Fibroblast of pulmonary artery (primary cell): ENCODE measurements around the gene AHRR.
A peak's percentile ranks its signal among the peaks of the same experiment; 100 is the strongest.

Experiments used
- DNase-seq: peaks from one replicate; pipeline ENCODE4 v3.0.0-alpha.2; 2010; ENCODE audit warnings: low read depth
- H3K4me3 ChIP-seq: replicated peaks from 2 replicates; pipeline ENCODE4 v1.5.1; 2011; ENCODE audit warnings: low read depth, mild to moderate bottlenecking, control low read depth, low read length, moderate library complexity
- TF ChIP-seq, protein P1 (sequence below): IDR thresholded peaks from 2 replicates; pipeline ENCODE4 v1.5.1; 2011; ENCODE audit warnings: mild to moderate bottlenecking, control low read depth, low read length, inconsistent platforms; ENCODE audit errors: missing control alignments

Gene AHRR

GRCh38 chr5:317086-317811 lies 4.3 kb upstream of the AHRR start:
- H3K4me3 ChIP-seq = no peak overlapping the region
- TF ChIP-seq, protein P1, sequence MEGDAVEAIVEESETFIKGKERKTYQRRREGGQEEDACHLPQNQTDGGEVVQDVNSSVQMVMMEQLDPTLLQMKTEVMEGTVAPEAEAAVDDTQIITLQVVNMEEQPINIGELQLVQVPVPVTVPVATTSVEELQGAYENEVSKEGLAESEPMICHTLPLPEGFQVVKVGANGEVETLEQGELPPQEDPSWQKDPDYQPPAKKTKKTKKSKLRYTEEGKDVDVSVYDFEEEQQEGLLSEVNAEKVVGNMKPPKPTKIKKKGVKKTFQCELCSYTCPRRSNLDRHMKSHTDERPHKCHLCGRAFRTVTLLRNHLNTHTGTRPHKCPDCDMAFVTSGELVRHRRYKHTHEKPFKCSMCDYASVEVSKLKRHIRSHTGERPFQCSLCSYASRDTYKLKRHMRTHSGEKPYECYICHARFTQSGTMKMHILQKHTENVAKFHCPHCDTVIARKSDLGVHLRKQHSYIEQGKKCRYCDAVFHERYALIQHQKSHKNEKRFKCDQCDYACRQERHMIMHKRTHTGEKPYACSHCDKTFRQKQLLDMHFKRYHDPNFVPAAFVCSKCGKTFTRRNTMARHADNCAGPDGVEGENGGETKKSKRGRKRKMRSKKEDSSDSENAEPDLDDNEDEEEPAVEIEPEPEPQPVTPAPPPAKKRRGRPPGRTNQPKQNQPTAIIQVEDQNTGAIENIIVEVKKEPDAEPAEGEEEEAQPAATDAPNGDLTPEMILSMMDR = peak; percentile 71
- peak; percentile 76 for DNase-seq

DNA sequence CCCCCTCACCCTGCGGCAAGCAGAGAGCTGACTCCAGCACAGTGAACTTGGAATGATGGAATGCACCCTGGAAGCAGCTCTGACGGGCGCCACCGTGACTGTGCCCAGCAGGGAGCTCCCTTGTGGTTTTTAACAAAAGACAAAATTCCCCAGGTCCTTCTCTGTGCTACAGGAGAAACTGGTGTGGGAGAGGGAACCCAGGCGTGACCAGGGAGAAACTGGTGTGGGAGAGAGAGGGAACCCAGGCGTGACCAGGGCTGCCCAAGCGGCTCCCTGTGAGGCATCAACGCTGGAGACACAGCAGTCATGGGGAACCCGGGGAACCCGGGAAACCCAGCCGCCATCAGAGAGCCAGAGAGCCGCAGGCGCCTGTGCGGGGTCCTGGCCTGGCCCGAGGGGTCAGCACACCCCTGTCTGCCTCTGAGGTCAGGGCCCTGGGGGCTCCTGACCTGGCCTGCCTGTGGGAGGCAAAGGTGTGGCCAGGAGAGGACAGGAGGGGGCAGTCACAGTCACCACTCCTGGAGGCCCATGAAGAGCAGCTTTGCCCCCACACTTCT lies 3.1 kb upstream of the AHRR start:
- no peak overlapping the region for H3K4me3 ChIP-seq
- no peak for DNase-seq
- TF ChIP-seq, protein P1 = no peak

DNA sequence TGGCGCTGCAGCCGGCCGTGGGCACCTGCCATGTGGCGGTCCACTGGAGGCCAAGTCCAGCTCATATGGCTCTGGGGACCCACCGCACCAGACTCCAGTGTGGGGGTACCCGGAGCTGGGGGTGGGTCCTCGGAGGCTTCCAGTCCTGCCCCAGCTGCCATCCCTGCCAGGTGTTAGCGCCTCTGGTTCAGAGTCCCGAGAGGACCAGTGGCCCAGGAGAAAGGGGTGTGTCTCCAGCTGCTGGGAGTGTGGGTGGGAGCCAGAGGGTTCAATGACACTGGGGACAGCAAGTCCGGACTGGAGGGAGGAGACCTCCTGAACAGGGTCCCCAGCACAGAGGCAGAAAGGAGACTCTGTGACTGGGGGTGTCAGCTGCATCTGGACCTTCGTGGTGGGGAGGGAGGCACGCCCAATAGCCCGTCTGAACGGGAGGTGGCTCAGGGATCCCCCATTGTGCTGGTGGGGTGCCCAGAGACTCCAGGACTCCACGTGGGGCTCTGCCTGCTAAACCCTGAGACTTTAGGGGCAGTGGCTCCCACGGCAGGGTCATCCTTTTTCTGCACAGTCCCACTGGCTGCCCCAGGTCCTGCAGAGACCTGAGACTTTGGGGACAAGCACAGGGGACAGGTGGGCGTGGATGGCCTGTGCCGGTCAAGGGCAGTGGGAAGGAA lies 2.4 kb upstream of the AHRR start:
- TF ChIP-seq, protein P1 = no peak
- no peak overlapping the region for H3K4me3 ChIP-seq
- DNase-seq = no peak

DNA sequence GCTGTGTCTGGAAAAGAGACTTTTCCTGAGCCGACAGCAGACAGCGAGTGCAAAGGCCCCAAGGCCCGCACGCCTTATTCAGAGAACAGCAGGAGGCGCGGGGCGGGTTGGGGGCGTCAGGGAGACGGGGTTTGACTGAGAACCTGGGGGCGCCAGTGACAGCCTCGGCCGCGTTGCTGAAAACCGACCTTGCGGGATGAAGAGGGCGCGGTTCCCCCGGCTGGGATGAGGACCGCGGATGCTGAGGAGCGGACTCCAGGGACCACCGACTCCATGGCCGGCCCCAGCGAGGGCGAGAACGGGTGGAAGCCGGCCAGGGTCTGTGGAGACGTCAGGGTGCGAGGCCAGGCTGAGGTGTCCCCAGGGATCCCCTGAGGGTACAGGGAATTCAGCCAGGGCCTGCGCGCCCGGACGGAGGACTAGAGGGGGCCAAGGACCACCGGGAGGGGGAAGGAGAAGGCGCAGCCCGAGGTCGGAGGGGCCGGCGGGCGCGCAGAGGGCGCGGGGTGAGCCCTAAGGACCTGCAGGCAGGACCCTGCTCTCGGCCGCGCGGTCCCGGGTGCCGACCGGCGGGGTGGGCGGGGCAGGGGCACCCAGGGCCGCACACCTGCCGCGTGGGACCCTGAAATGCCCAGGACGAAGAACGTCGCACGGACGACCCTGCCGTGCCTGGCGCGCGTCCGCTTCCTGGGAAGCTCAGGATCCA lies 837 bp upstream of the AHRR start:
- H3K4me3 ChIP-seq = peak overlapping the region; percentile 63
- no peak for DNase-seq
- TF ChIP-seq, protein P1 = no peak

DNA sequence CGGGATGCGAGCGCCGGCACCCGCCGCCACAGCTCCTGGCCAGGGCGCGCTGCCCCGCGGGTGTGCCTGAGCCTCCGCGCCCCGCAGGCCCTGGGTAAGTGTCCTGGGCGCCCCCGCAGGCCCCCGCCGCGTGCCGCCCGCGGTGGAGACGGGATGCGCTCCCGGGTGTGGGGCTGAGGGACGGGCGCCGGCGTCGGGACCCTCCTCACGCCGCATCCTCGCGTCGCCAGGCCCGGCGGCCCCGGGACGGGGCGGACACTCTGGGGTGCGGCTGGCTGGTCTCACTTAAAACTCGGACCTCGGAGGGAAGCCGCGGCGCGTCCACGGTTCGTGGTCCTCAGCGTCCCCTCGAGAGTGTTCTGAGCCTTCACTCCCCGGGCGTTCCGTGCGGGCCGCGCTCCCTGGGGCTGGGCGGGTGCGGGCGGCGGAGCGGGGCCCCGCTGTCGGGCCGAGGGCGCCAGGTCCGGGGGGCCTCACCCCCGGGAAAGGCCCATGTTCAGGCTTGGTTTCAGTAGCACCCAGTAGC lies 275 bp downstream of the AHRR start:
- DNase-seq = no peak
- TF ChIP-seq, protein P1 = no peak

GRCh38 chr5:322281-322941 lies 897 bp downstream of the AHRR start:
- TF ChIP-seq, protein P1 = no peak
- H3K4me3 ChIP-seq = peak overlapping the region; percentile 63
- no peak for DNase-seq

More for the DNA sequence above, 275 bp downstream of the AHRR start:
- H3K4me3 ChIP-seq = peak overlapping the region; percentile 63
